CD14-positive monocyte (primary cell): ENCODE measurements around the gene SIM1. TPM values are rescaled to one million over a fixed set of nuclear protein-coding genes. Genes with fewer than 3 reads are reported as not detected.

Source experiments
- DNase-seq, 3 donors: peaks; one replicate each; pipeline ENCODE4 v3.0.0-alpha.2; 2011 to 2022
- H2AFZ ChIP-seq: 2 replicates; pipeline ENCODE4 v1.6.0; 2012; ENCODE audit warnings: mild to moderate bottlenecking, low read depth, low read length, inconsistent platforms; ENCODE audit not compliant: insufficient read depth, poor library complexity, severe bottlenecking
- H3K27ac ChIP-seq, 2 donors: 1 replicate in 1 of 2; 2 replicates in 1 of 2; pipeline ENCODE4 v1.5.1; 2012 to 2013; ENCODE audit warnings: low read length in 2 of 2, control low read depth in 1 of 2, inconsistent platforms in 1 of 2, low read depth in 1 of 2, mild to moderate bottlenecking in 1 of 2
- H3K27me3 ChIP-seq, 2 donors: one replicate each; pipeline versions ENCODE4 v1.6.0 to v1.6.1; 2011 to 2013; ENCODE audit warnings: low read length in 2 of 2; ENCODE audit not compliant: control insufficient read depth in 2 of 2, insufficient read depth in 2 of 2
- H3K36me3 ChIP-seq, 2 donors: replicated peaks in 1 of 2; 1 replicate in 1 of 2; 2 replicates in 1 of 2; pipeline versions ENCODE4 v1.5.1 to v1.6.1; 2012 to 2013; ENCODE audit warnings: low read length in 2 of 2, control low read depth in 1 of 2, inconsistent platforms in 1 of 2, mild to moderate bottlenecking in 1 of 2; ENCODE audit not compliant: insufficient read depth in 2 of 2, control insufficient read depth in 1 of 2
- H3K4me1 ChIP-seq, 2 donors: 1 replicate in 1 of 2; 2 replicates in 1 of 2; pipeline versions ENCODE4 v1.5.1 to v1.6.1; 2012 to 2013; ENCODE audit warnings: low read length in 2 of 2, control low read depth in 1 of 2, inconsistent platforms in 1 of 2, mild to moderate bottlenecking in 1 of 2, moderate library complexity in 1 of 2; ENCODE audit not compliant: insufficient read depth in 2 of 2, control insufficient read depth in 1 of 2
- H3K4me2 ChIP-seq: replicated peaks from 2 replicates; pipeline ENCODE3; 2012; ENCODE audit warnings: low read length, moderate library complexity, mild to moderate bottlenecking; ENCODE audit not compliant: poor library complexity, severe bottlenecking; ENCODE audit errors: extremely low read depth
- H3K4me3 ChIP-seq, 3 experiments: fragments of 200-600 bp in 1 of 3; sonication (generic) in 1 of 3; replicated peaks in 1 of 3; 1 replicate in 2 of 3; 2 replicates in 1 of 3; pipeline ENCODE4 v1.5.1; 2011 to 2013; ENCODE audit warnings: low read length in 3 of 3, mild to moderate bottlenecking in 3 of 3, control low read depth in 2 of 3, low read depth in 2 of 3, inconsistent platforms in 1 of 3, moderate library complexity in 1 of 3
- H3K79me2 ChIP-seq: 2 replicates; pipeline ENCODE4 v1.6.0; 2012; ENCODE audit warnings: mild to moderate bottlenecking, control low read depth, inconsistent platforms, low read length, moderate library complexity; ENCODE audit not compliant: insufficient read depth
- H3K9ac ChIP-seq: 2 replicates; pipeline ENCODE4 v1.6.0; 2017; ENCODE audit warnings: low read length, mild to moderate bottlenecking; ENCODE audit not compliant: insufficient read depth, poor library complexity, severe bottlenecking
- H3K9me3 ChIP-seq, 2 donors: replicated peaks in 1 of 2; 1 replicate in 1 of 2; 2 replicates in 1 of 2; pipeline versions ENCODE4 v1.5.1 to v1.6.1; 2012 to 2013; ENCODE audit warnings: low read length in 2 of 2, control low read depth in 1 of 2; ENCODE audit not compliant: control insufficient read depth in 1 of 2, insufficient read depth in 1 of 2
- H4K20me1 ChIP-seq: 2 replicates; pipeline ENCODE4 v1.6.0; 2012; ENCODE audit warnings: mild to moderate bottlenecking, low read length, control low read depth, moderate library complexity; ENCODE audit not compliant: insufficient read depth
- H3K27ac Mint-ChIP-seq, 7 donors: one replicate each; pipeline ENCODE4 v1.8.0; 2020; ENCODE audit warnings: mild to moderate bottlenecking in 7 of 7, mixed read lengths in 7 of 7, moderate library complexity in 6 of 7, inconsistent platforms in 2 of 7
- H3K27me3 Mint-ChIP-seq, 3 donors: one replicate each; pipeline ENCODE4 v1.8.0; 2021 to 2022; ENCODE audit warnings: low read depth in 3 of 3, mild to moderate bottlenecking in 3 of 3, mixed read lengths in 3 of 3, moderate library complexity in 3 of 3, inconsistent platforms in 1 of 3
- H3K36me3 Mint-ChIP-seq, 2 donors: one replicate each; pipeline ENCODE4 v1.8.0; 2020; ENCODE audit warnings: mixed read lengths in 2 of 2, inconsistent platforms in 1 of 2, mild to moderate bottlenecking in 1 of 2
- H3K4me1 Mint-ChIP-seq: one replicate; pipeline ENCODE4 v1.8.0; 2020; ENCODE audit warnings: mild to moderate bottlenecking, mixed read lengths
- H3K4me3 Mint-ChIP-seq, 2 donors: one replicate each; pipeline ENCODE4 v1.8.0; 2020; ENCODE audit warnings: mild to moderate bottlenecking in 2 of 2, mixed read lengths in 2 of 2, moderate library complexity in 1 of 2
- H3K9me3 Mint-ChIP-seq, 7 donors: one replicate each; pipeline ENCODE4 v1.8.0; 2020 to 2022; ENCODE audit warnings: mixed read lengths in 7 of 7, mild to moderate bottlenecking in 6 of 7, moderate library complexity in 6 of 7, inconsistent platforms in 2 of 7
- WGBS: methylation state at CpG from one replicate; pipeline ENCODE4 v1.1.5; 2013; ENCODE audit warnings: missing lambda C conversion rate; ENCODE audit not compliant: insufficient coverage; 5-methylcytosine and 5-hydroxymethylcytosine counted together
- intact Hi-C, 2 donors: fragments of 100-400 bp; cut with micrococcal nuclease; formaldehyde crosslinking; loops; one replicate each; pipeline versions ENCODE4 v1.15.0 to v1.15.1; 2023
- polyA plus RNA-seq, 3 donors: library from polyadenylated mRNA; depleted of rRNA in 1 of 3; unstranded in 2 of 3; stranded (reverse) in 1 of 3; fragments of 300-500 nt in 2 of 3; fragments of >200 nt in 1 of 3; fragmentation: Illumina TruSeq in 2 of 3; gene quantifications; 1 replicate in 2 of 3; 2 replicates in 1 of 3; pipeline ENCODE4 v1.2.3, GENCODE V29; 2012 to 2021
- TF ChIP-seq, protein P1 (sequence below): fragments of 200-600 bp; IDR thresholded peaks from one replicate; pipeline ENCODE4 v1.8.0; 2022; ENCODE audit warnings: antibody characterized with exemption, mild to moderate bottlenecking

Gene SIM1
- polyA plus RNA-seq, 3 donors, result not detected

DNA sequence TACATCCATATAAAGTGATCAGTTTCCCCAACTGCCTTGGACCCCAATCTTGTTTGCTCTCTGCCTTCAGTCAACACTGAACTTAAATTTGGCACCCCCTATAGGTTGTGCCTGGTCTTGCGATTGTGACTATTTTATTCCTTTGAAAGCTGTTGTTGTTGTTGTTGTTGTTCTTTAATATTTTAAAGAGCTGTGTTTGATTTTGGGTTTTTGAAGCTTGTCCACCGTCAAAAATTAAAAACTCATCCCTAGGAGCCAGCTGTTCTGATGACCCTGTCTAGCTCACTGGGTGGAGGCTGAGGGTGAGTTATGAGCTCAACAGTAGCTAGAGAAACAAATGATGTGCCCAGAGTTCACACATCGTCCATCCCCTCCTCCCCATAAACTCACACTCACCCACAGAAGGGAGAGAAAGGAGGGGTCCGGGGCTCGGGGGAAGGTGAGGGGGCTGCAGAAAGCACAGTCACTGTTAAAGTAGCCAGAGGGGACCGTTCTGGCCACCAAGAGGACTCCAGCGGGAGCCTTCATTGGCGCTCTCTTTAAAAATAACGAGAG, 4.0 kb downstream of the SIM1 start:
- Histone ChIP-seq H3K9me3 (peaks cover 0 to 82% of the 10 kb centered on the region in 2 donors), H3K27ac (no peak overlapping the region), H3K36me3 (no peaks in the 10 kb centered on the region), H4K20me1 (no peaks in the 10 kb centered on the region), H3K79me2 (no peaks in the 10 kb centered on the region), H3K4me3 (no peak overlapping the region), H2AFZ (no peak overlapping the region), H3K4me2 (no peak overlapping the region), H3K27me3 (peaks cover 94 to 99% of the 10 kb centered on the region in 2 donors), H3K4me1 (peaks cover 7 to 10% of the 10 kb centered on the region in 2 donors), H3K9ac (no peak overlapping the region)
- Mint-ChIP-seq H3K27ac (no peak overlapping the region), H3K4me1 (peaks cover 19% of the 10 kb centered on the region), H3K4me3 (peak overlapping the region in 1 of 2 donors; percentile 53), H3K36me3 (peaks cover 0 to 7% of the 10 kb centered on the region in 2 donors), H3K27me3 (peaks cover 13 to 54% (median 52%) of the 10 kb centered on the region in 3 donors), H3K9me3 (peaks cover 0 to 48% (median 26%) of the 10 kb centered on the region in 7 donors)
- intact Hi-C loops, result no loop called here
- 20% methylated on average over 1 of the region's 9 CpGs for WGBS
- DNase-seq, result no peak
- TF ChIP-seq, protein P1, sequence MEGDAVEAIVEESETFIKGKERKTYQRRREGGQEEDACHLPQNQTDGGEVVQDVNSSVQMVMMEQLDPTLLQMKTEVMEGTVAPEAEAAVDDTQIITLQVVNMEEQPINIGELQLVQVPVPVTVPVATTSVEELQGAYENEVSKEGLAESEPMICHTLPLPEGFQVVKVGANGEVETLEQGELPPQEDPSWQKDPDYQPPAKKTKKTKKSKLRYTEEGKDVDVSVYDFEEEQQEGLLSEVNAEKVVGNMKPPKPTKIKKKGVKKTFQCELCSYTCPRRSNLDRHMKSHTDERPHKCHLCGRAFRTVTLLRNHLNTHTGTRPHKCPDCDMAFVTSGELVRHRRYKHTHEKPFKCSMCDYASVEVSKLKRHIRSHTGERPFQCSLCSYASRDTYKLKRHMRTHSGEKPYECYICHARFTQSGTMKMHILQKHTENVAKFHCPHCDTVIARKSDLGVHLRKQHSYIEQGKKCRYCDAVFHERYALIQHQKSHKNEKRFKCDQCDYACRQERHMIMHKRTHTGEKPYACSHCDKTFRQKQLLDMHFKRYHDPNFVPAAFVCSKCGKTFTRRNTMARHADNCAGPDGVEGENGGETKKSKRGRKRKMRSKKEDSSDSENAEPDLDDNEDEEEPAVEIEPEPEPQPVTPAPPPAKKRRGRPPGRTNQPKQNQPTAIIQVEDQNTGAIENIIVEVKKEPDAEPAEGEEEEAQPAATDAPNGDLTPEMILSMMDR, result peak; percentile 31

DNA sequence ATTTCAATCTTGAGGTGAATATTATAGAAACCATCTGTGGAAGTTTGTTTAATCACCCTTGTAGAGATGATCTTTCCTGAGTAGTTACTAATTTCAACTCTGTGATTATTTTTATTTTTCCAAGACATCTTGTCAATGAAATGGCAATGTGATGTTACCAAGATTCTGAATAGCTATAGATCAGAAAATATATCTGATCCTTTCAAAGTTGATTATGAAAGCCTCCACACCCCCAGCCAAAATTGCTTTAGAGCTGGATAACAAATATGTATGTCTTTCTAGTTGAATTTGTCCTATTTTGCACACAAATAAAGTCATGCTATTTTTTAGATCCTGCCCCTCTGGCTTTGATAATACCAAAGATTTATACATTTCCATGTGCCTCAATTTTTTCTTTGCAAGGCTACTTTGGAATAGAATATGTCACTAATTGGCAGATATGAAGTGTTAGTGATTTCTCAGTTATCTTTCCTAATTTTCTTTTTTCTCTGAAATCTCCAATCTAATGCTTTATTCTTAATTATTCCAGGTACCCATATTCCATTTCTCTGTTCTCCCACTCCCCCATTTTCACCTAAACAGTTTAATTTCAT, 5.0 kb downstream of the SIM1 start:
- H3K79me2 ChIP-seq, result no peaks in the 10 kb centered on the region
- H3K9ac ChIP-seq, result no peak overlapping the region
- TF ChIP-seq, protein P1, result no peak
- Mint-ChIP-seq H3K27me3 (peaks cover 3 to 43% (median 41%) of the 10 kb centered on the region in 3 donors), H3K27ac (no peak overlapping the region), H3K36me3 (peaks cover 0 to 13% of the 10 kb centered on the region in 2 donors), H3K9me3 (peaks cover 0 to 46% (median 32%) of the 10 kb centered on the region in 7 donors), H3K4me3 (peak overlapping the region in 1 of 2 donors; percentile 62), H3K4me1 (peaks cover 13% of the 10 kb centered on the region)
- H4K20me1 ChIP-seq, result no peaks in the 10 kb centered on the region
- DNase-seq, result no peak
- intact Hi-C loops, result no loop called here
- H3K27ac ChIP-seq, result no peak overlapping the region
- H3K4me1 ChIP-seq, result peaks cover 2 to 3% of the 10 kb centered on the region in 2 donors
- no peaks in the 10 kb centered on the region for H3K36me3 ChIP-seq
- no peak overlapping the region for H3K4me2 ChIP-seq
- no peak overlapping the region for H3K4me3 ChIP-seq
- H3K9me3 ChIP-seq, result peaks cover 0 to 84% of the 10 kb centered on the region in 2 donors
- H2AFZ ChIP-seq, result no peak overlapping the region
- H3K27me3 ChIP-seq, result peaks cover 95 to 100% of the 10 kb centered on the region in 2 donors
